IPS-18a (cell line): ENCODE data around the gene LIMD2.
"Not testable (repeated sequence)": the region's sequence is repeated elsewhere in the genome, so short reads cannot be mapped to it uniquely, and the experiment has no call there.

Experiments
- H3K27ac ChIP-seq: one replicate; pipeline ENCODE4 v1.5.1; 2013; ENCODE audit warnings: low read length
- H3K27me3 ChIP-seq: one replicate; pipeline ENCODE4 v1.6.1; 2013; ENCODE audit warnings: mild to moderate bottlenecking, low read length; ENCODE audit not compliant: control insufficient read depth, insufficient read depth
- H3K36me3 ChIP-seq: one replicate; pipeline ENCODE4 v1.6.1; 2013; ENCODE audit warnings: low read depth, low read length; ENCODE audit not compliant: control insufficient read depth
- H3K4me1 ChIP-seq: one replicate; pipeline ENCODE4 v1.6.1; 2013; ENCODE audit warnings: low read depth, low read length; ENCODE audit not compliant: control insufficient read depth
- H3K4me3 ChIP-seq: one replicate; pipeline ENCODE4 v1.5.1; 2013; ENCODE audit warnings: low read length
- H3K9ac ChIP-seq: one replicate; pipeline ENCODE4 v1.6.1; 2013; ENCODE audit warnings: mild to moderate bottlenecking, low read length, moderate library complexity
- H3K9me3 ChIP-seq: one replicate; pipeline ENCODE4 v1.6.1; 2013; ENCODE audit warnings: low read depth, low read length; ENCODE audit not compliant: control insufficient read depth

Gene LIMD2

DNA sequence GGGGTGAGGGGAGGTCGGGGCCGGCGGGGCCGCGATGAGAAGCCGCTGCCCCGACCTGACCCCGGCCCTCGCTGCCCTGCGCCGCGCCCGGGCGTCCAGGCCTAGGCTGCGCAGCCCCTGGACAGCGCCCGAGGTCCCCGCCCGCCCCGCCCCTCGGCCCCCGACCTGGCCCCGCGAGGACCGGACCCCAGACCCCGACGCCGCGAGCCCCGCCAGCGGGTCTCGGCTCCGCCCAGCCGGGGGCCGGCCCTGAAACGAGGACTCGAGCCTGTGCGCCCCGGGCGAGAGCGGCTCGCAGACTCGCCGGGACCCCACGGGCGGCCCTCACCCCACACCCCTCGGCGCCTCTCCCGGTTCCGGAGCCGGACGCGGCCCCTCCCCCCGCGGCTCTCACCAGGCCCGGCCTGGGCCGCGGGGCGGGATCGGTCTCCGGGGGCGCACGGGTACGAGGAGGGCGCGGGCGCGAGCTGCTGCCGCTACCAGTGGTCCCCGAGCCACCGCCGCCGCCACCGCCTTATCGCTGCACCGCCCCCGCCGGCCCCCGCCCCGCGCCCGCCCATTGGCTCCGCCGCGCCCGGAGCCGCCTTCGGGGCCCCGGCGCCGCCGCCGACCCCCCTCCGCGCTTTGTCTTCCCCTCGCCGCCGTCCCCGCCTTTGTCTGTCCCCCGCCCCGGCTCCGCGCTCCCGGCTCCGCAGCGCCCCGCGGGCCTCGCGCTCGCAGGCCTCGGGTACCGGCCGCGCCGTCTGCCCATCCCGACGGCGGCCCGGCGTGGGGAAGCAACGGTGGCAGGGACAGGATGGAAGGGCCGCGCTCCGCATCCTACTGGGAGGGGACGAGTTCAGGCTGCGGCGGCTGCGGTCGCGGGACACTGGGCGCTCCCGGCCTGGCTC is at the start of gene LIMD2:
Gene LIMD2 (minus strand): TSS at position 488 of the 890 bp plus-strand sequence. CDS start 827 bp downstream, outside the sequence.
- Histone ChIP-seq H3K4me3 (peak within 1 kb of the TSS; percentile 64), H3K9me3 (no peaks in the 10 kb centered on the region), H3K4me1 (peaks cover 8% of the 10 kb centered on the region), H3K27me3 (peaks cover 7% of the 10 kb centered on the region), H3K9ac (peak within 1 kb of the TSS; percentile 74), H3K36me3 (peaks cover 19% of the 10 kb centered on the region), H3K27ac (no peak within 1 kb of the TSS)

GRCh38 chr17:63741408-63742173 is 41.7 kb upstream of the LIMD2 start, which contains the start of gene STRADA:
Gene STRADA, minus strand, starts transcription at chr17:63741799. Its CDS starts 13,430 bp downstream, at chr17:63728369.
- Histone ChIP-seq H3K27ac (peak within 1 kb of the TSS; percentile 83), H3K27me3 (no peaks in the 10 kb centered on the region), H3K9me3 (no peaks in the 10 kb centered on the region), H3K36me3 (peaks cover 10% of the 10 kb centered on the region), H3K9ac (peak within 1 kb of the TSS; percentile 85), H3K4me1 (peaks cover 7% of the 10 kb centered on the region), H3K4me3 (peak within 1 kb of the TSS; percentile 65)

GRCh38 chr17:63741143-63741407 is 41.1 kb upstream of the LIMD2 start:
- Histone ChIP-seq H3K9me3 (no peaks in the 10 kb centered on the region), H3K27me3 (no peaks in the 10 kb centered on the region), H3K9ac (peak overlapping the region; percentile 85), H3K4me3 (peak overlapping the region; percentile 65), H3K4me1 (peaks cover 7% of the 10 kb centered on the region), H3K27ac (peak overlapping the region; percentile 3), H3K36me3 (peaks cover 7% of the 10 kb centered on the region)

GRCh38 chr17:63740464-63741142 is 40.7 kb upstream of the LIMD2 start:
- Histone ChIP-seq H3K9ac (peak overlapping the region; percentile 85), H3K4me3 (peak overlapping the region; percentile 65), H3K4me1 (peaks cover 7% of the 10 kb centered on the region), H3K9me3 (no peaks in the 10 kb centered on the region), H3K36me3 (peaks cover 3% of the 10 kb centered on the region), H3K27ac (peak overlapping the region; percentile 3), H3K27me3 (no peaks in the 10 kb centered on the region)

DNA sequence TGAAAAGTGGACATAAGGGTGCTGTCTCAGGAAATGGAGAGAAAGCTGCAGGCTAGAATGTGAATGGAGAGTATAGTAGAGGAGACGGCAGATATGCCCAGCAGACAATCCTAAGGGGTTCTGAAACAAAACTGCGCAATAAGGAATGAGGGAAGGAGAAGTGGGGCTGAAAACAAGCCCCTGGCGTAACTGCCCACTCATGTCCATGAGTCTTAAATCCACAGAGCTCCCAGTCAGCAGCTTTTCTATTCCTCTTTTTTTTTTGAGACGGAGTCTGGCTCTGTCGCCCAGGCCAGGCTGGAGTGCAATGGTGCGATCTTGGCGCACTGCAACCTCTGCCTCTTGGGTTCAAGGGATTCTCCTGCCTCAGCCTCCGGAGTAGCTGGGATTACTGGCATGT is 35.8 kb upstream of the LIMD2 start:
- H3K4me3 ChIP-seq: no peak overlapping the region
- H3K27me3 ChIP-seq: no peaks in the 10 kb centered on the region
- H3K27ac ChIP-seq: no peak overlapping the region
- peaks cover 5% of the 10 kb centered on the region for H3K4me1 ChIP-seq
- H3K9ac ChIP-seq: no peak overlapping the region
- H3K36me3 ChIP-seq: no peaks in the 10 kb centered on the region
- no peaks in the 10 kb centered on the region for H3K9me3 ChIP-seq

DNA sequence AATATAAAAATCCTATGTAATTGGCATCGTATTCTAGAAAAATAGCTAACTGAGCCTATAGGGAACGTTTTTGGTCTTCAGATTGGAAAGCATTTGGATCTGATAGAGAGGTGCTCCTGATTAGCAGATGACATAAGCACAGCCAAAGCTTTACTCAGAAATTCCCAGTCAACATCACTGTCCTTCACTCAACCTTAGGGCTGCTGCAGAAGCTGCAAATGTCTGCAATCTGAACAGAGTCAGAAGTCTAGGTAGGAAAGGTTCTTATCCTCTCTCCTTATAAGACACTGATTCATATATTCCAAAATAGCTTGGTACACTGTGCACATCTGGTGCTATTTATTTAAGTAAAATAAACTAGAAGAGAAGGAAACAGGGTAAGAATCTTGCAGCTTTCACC is 22.5 kb upstream of the LIMD2 start:
- Histone ChIP-seq H3K36me3 (peaks cover 10% of the 10 kb centered on the region), H3K27ac (no peak overlapping the region), H3K9ac (no peak overlapping the region), H3K4me1 (no peaks in the 10 kb centered on the region), H3K9me3 (no peaks in the 10 kb centered on the region), H3K4me3 (no peak overlapping the region), H3K27me3 (no peaks in the 10 kb centered on the region)

- H3K27me3 ChIP-seq, H3K9me3 ChIP-seq, H3K36me3 ChIP-seq, H3K4me1 ChIP-seq, H3K27ac ChIP-seq, H3K9ac ChIP-seq, H3K4me3 ChIP-seq: not testable (repeated sequence)
These were observed 20.3 kb upstream of the LIMD2 start for GRCh38 chr17:63720194-63720593.

DNA sequence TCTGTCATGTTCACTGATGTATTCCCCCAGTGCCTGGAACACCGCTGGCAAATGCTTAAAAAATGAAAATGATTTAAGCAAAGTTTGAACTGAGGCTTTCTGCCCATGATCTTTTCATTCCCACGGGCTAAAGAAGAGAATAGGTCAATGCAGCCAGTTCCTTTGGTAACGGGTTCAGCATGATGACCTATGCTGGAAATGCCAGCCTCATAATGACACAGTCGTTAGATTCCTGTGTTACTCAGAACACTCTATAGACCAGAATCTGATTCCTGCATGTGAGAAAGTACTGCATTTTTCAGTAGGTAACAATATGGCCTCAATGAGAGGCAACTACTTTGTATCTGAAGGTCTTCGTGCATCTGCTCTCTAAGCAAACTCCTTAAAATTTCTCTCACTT is 19.1 kb upstream of the LIMD2 start:
- Histone ChIP-seq H3K36me3 (peaks cover under 1% of the 10 kb centered on the region), H3K4me3 (no peak overlapping the region), H3K27me3 (no peaks in the 10 kb centered on the region), H3K9me3 (no peaks in the 10 kb centered on the region), H3K9ac (no peak overlapping the region), H3K27ac (no peak overlapping the region), H3K4me1 (no peaks in the 10 kb centered on the region)

- Histone ChIP-seq H3K27me3 (no peaks in the 10 kb centered on the region), H3K27ac (no peak overlapping the region), H3K4me1 (no peaks in the 10 kb centered on the region), H3K9ac (no peak overlapping the region), H3K9me3 (no peaks in the 10 kb centered on the region), H3K36me3 (peaks cover 11% of the 10 kb centered on the region), H3K4me3 (no peak overlapping the region)
These were observed 16.5 kb upstream of the LIMD2 start for GRCh38 chr17:63716426-63716825.

- Histone ChIP-seq H3K9ac (no peak overlapping the region), H3K36me3 (peaks cover 17% of the 10 kb centered on the region), H3K4me1 (no peaks in the 10 kb centered on the region), H3K9me3 (no peaks in the 10 kb centered on the region), H3K27ac (no peak overlapping the region), H3K27me3 (no peaks in the 10 kb centered on the region), H3K4me3 (no peak overlapping the region)
These were observed 14.8 kb upstream of the LIMD2 start for GRCh38 chr17:63714550-63715277.

DNA sequence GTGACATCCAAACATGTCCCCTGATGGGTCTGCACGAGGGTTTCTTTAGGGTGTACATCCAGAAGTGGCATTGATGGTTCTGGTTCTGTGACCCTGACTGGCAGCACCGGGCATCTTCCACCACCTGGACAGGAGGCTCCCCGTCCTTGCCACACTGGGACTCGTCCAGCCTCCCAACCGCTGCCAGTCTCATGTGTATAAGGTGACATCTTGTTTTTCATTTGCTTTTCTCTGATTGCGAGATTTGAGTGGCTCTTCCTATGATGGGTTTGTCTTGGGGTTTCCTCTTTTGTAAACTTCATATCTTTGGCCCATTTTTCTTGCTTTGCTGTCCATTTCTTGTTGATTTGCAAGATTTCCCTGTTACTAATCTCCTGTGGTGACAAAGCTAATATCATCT is 9.2 kb upstream of the LIMD2 start:
- Histone ChIP-seq H3K4me3 (no peak overlapping the region), H3K9me3 (no peaks in the 10 kb centered on the region), H3K9ac (no peak overlapping the region), H3K27ac (no peak overlapping the region), H3K27me3 (no peaks in the 10 kb centered on the region), H3K4me1 (no peaks in the 10 kb centered on the region), H3K36me3 (peaks cover 29% of the 10 kb centered on the region)
